Neural progenitor cell (in vitro differentiated cells): Measurements from ENCODE around the gene WDSUB1. TPM values are rescaled to one million over a fixed set of nuclear protein-coding genes. Genes with fewer than 3 reads are reported as not detected.

Source experiments
- DNase-seq: peaks from one replicate; pipeline ENCODE4 v3.0.0-alpha.2; 2016; ENCODE audit warnings: low spot score
- H2AFZ ChIP-seq: fragments of 200-600 bp; sonication (generic); replicated peaks from 2 replicates; pipeline ENCODE4 v1.6.1; 2016; ENCODE audit warnings: antibody characterized with exemption
- H3F3A ChIP-seq: fragments of 200-600 bp; sonication (generic); 2 replicates; pipeline ENCODE4 v1.6.1; 2016; ENCODE audit warnings: antibody characterized with exemption, low read depth
- H3K27ac ChIP-seq: fragments of 200-600 bp; sonication (generic); 2 replicates; pipeline ENCODE4 v1.5.1; 2016; ENCODE audit warnings: mild to moderate bottlenecking
- H3K27me3 ChIP-seq: fragments of 200-600 bp; sonication (generic); 2 replicates; pipeline ENCODE4 v1.6.1; 2016; ENCODE audit warnings: mild to moderate bottlenecking, moderate library complexity
- H3K36me3 ChIP-seq: fragments of 200-600 bp; sonication (generic); 2 replicates; pipeline ENCODE4 v1.5.1; 2016
- H3K4me1 ChIP-seq: fragments of 200-600 bp; sonication (generic); 2 replicates; pipeline ENCODE4 v1.6.1; 2016; ENCODE audit warnings: mixed run types
- H3K4me2 ChIP-seq: fragments of 200-600 bp; sonication (generic); 2 replicates; pipeline ENCODE4 v1.6.1; 2016
- H3K4me3 ChIP-seq: fragments of 200-600 bp; sonication (generic); 2 replicates; pipeline ENCODE4 v1.5.1; 2016
- H3K79me2 ChIP-seq: fragments of 200-600 bp; sonication (generic); 2 replicates; pipeline ENCODE4 v1.6.1; 2016; ENCODE audit warnings: low read depth
- H3K9ac ChIP-seq: fragments of 200-600 bp; sonication (generic); 2 replicates; pipeline ENCODE4 v1.6.1; 2016
- H3K9me3 ChIP-seq: fragments of 200-600 bp; sonication (generic); 2 replicates; pipeline ENCODE4 v1.5.1; 2016; ENCODE audit warnings: low read depth
- H4K20me1 ChIP-seq: fragments of 200-600 bp; sonication (generic); 2 replicates; pipeline ENCODE4 v1.6.1; 2016; ENCODE audit warnings: low read depth
- H3K27ac Mint-ChIP-seq: 3 replicates; pipeline ENCODE4 v1.8.0; 2021; ENCODE audit warnings: mixed read lengths
- H3K27me3 Mint-ChIP-seq: 2 replicates; pipeline ENCODE4 v1.8.0; 2022; ENCODE audit warnings: low read depth, mild to moderate bottlenecking, inconsistent platforms, moderate library complexity, mixed read lengths; ENCODE audit not compliant: insufficient read depth
- H3K36me3 Mint-ChIP-seq: 3 replicates; pipeline ENCODE4 v1.8.0; 2021; ENCODE audit warnings: mixed read lengths
- H3K4me1 Mint-ChIP-seq: 3 replicates; pipeline ENCODE4 v1.8.0; 2021; ENCODE audit warnings: mixed read lengths
- H3K4me3 Mint-ChIP-seq: 3 replicates; pipeline ENCODE4 v1.8.0; 2021; ENCODE audit warnings: mild to moderate bottlenecking, moderate library complexity, mixed read lengths
- H3K9me3 Mint-ChIP-seq: 3 replicates; pipeline ENCODE4 v1.8.0; 2020; ENCODE audit warnings: mixed read lengths
- EZH2 ChIP-seq: fragments of 200-600 bp; sonication (generic); IDR thresholded peaks from 2 replicates; pipeline ENCODE4 v1.6.1; 2017; ENCODE audit warnings: antibody characterized with exemption, mild to moderate bottlenecking, moderate library complexity
- EZH2phosphoT487 ChIP-seq: fragments of 200-600 bp; sonication (generic); IDR thresholded peaks from 2 replicates; pipeline ENCODE4 v1.6.1; 2017; ENCODE audit warnings: antibody characterized with exemption
- microRNA-seq: library from miRNA; unstranded; fragments of <30 nt; microRNA quantifications from one replicate; pipeline ENCODE4, GENCODE V29; 2016
- small RNA-seq: library from RNA; depleted of rRNA; stranded (forward); fragments of <200 nt; gene quantifications from one replicate; pipeline ENCODE3, GENCODE V24; 2015
- total RNA-seq: library from RNA; depleted of rRNA; stranded (reverse); fragments of >200 nt; gene quantifications from 2 replicates; pipeline ENCODE4 v1.2.3, GENCODE V29; 2015; ENCODE audit warnings: low replicate concordance
- TF ChIP-seq, protein P1 (sequence below): fragments of 200-600 bp; sonication (generic); IDR thresholded peaks from 2 replicates; pipeline ENCODE4 v1.5.1; 2017; ENCODE audit warnings: antibody characterized with exemption, mild to moderate bottlenecking

Gene WDSUB1
- total RNA-seq, 1 donor from 2014 or later, result 5.2 TPM

DNA sequence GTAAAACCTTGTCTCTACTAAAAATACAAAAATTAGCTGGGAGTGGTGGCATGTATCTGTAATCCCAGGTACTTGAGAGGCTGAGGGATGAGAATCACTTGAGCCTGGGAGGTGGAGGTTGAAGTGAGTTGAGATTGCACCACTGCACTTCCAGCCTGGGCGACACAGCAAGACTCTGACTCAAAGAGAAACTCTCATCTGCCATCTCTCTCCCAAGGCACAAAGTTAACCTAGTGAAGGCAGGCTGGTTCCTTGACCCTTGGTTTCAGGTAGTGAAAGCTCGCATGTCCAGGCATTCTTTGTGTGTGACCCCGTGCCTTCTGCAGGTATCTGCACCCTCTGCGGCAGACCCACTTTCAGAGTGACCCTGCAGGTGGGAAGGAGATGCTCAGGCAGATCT is 100.0 kb downstream of the WDSUB1 start:
- Histone ChIP-seq H3K4me1 (no peaks in the 10 kb centered on the region), H3K4me2 (no peak overlapping the region), H3F3A (no peaks in the 10 kb centered on the region), H2AFZ (no peak overlapping the region), H3K9me3 (no peaks in the 10 kb centered on the region), H3K27ac (no peak overlapping the region), H3K79me2 (no peaks in the 10 kb centered on the region), H3K9ac (no peak overlapping the region), H3K27me3 (no peaks in the 10 kb centered on the region), H4K20me1 (no peaks in the 10 kb centered on the region), H3K4me3 (no peak overlapping the region), H3K36me3 (no peaks in the 10 kb centered on the region)
- Mint-ChIP-seq H3K27ac (no peak overlapping the region), H3K27me3 (peaks cover 7% of the 10 kb centered on the region), H3K4me3 (no peak overlapping the region), H3K9me3 (no peaks in the 10 kb centered on the region), H3K36me3 (peaks cover 26% of the 10 kb centered on the region), H3K4me1 (no peaks in the 10 kb centered on the region)
- DNase-seq, result no peak
- no peak for TF ChIP-seq EZH2
- TF ChIP-seq, protein P1, sequence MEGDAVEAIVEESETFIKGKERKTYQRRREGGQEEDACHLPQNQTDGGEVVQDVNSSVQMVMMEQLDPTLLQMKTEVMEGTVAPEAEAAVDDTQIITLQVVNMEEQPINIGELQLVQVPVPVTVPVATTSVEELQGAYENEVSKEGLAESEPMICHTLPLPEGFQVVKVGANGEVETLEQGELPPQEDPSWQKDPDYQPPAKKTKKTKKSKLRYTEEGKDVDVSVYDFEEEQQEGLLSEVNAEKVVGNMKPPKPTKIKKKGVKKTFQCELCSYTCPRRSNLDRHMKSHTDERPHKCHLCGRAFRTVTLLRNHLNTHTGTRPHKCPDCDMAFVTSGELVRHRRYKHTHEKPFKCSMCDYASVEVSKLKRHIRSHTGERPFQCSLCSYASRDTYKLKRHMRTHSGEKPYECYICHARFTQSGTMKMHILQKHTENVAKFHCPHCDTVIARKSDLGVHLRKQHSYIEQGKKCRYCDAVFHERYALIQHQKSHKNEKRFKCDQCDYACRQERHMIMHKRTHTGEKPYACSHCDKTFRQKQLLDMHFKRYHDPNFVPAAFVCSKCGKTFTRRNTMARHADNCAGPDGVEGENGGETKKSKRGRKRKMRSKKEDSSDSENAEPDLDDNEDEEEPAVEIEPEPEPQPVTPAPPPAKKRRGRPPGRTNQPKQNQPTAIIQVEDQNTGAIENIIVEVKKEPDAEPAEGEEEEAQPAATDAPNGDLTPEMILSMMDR, result no peak
- no peak for TF ChIP-seq EZH2phosphoT487

Small RNA genes lying within 50 kb of the gene (microRNA-seq; reads per million reads assigned to microRNA genes)
- not detected for gene MIR6888

Small RNA genes lying within 50 kb of the gene (small RNA-seq; reads per million reads assigned to genes)
- gene MIR6888, result not detected
